Thoracic aorta (tissue), 2 donors: Measurements from ENCODE around the gene SLC32A1. TPM values are rescaled to one million over a fixed set of nuclear protein-coding genes. Genes with fewer than 3 reads are reported as not detected.

Source experiments
- ATAC-seq: fragments of 150-250 bp; one replicate; pipeline ENCODE4 v1.8.0; 2017; ENCODE audit warnings: low read depth; ENCODE audit not compliant: insufficient number of reproducible peaks, low FRiP score
- DNase-seq: peaks from one replicate; pipeline ENCODE4 v3.0.0-alpha.2; 2020; ENCODE audit warnings: low spot score
- H3K27ac ChIP-seq, 2 donors: fragments of 200-600 bp; sonication (generic); 1 replicate in 1 of 2; 2 replicates in 1 of 2; pipeline ENCODE4 v1.5.1; 2016; ENCODE audit warnings: mild to moderate bottlenecking in 2 of 2, moderate library complexity in 2 of 2
- H3K27me3 ChIP-seq: fragments of 200-600 bp; sonication (generic); replicated peaks from 2 replicates; pipeline ENCODE4 v1.6.0; 2016; ENCODE audit warnings: mild to moderate bottlenecking; ENCODE audit not compliant: insufficient read depth
- H3K36me3 ChIP-seq: fragments of 200-600 bp; sonication (generic); one replicate; pipeline ENCODE4 v1.5.1; 2016
- H3K4me1 ChIP-seq, 2 donors: fragments of 200-600 bp; sonication (generic); 1 replicate in 1 of 2; 2 replicates in 1 of 2; pipeline versions ENCODE4 v1.5.1 to v1.6.0; 2016; ENCODE audit warnings: low read depth in 2 of 2, mild to moderate bottlenecking in 1 of 2; ENCODE audit not compliant: control insufficient read depth in 1 of 2
- H3K4me3 ChIP-seq: fragments of 200-600 bp; sonication (generic); 2 replicates; pipeline ENCODE4 v1.5.1; 2016; ENCODE audit warnings: mild to moderate bottlenecking
- H3K9me3 ChIP-seq: fragments of 200-600 bp; sonication (generic); 2 replicates; pipeline ENCODE4 v1.5.1; 2016
- CTCF ChIP-seq: fragments of 200-600 bp; sonication (generic); IDR thresholded peaks from one replicate; pipeline ENCODE4 v1.5.1; 2019; ENCODE audit warnings: antibody characterized with exemption
- total RNA-seq, 2 donors: library from RNA; depleted of rRNA; stranded (reverse); fragments of >200 nt; gene quantifications; one replicate each; pipeline versions ENCODE4 v1.1.0 to v1.2.3, GENCODE V29; 2016

Gene SLC32A1
- total RNA-seq, 2 donors from 2014 or later = not detected

GRCh38 chr20:38724626-38725147 lies 401 bp downstream of the SLC32A1 start:
- Histone ChIP-seq H3K4me1 (peaks cover 0 to 18% of the 10 kb centered on the region in 2 donors), H3K9me3 (no peaks in the 10 kb centered on the region), H3K36me3 (no peaks in the 10 kb centered on the region), H3K4me3 (no peak overlapping the region), H3K27me3 (peaks cover 39% of the 10 kb centered on the region), H3K27ac (no peak overlapping the region)
- ATAC-seq = no peak
- no peak for DNase-seq
- TF ChIP-seq CTCF = no peak

GRCh38 chr20:38725148-38725901 lies 1.0 kb downstream of the SLC32A1 start:
- H3K36me3 ChIP-seq = no peaks in the 10 kb centered on the region
- H3K4me1 ChIP-seq = peaks cover 0 to 18% of the 10 kb centered on the region in 2 donors
- no peaks in the 10 kb centered on the region for H3K9me3 ChIP-seq
- peaks cover 39% of the 10 kb centered on the region for H3K27me3 ChIP-seq
- no peak overlapping the region for H3K27ac ChIP-seq
- no peak for DNase-seq
- H3K4me3 ChIP-seq = no peak overlapping the region
- TF ChIP-seq CTCF = no peak
- no peak for ATAC-seq

GRCh38 chr20:38725931-38726803 lies 1.9 kb downstream of the SLC32A1 start:
- Histone ChIP-seq H3K4me3 (no peak overlapping the region), H3K4me1 (peaks cover 0 to 24% of the 10 kb centered on the region in 2 donors), H3K36me3 (no peaks in the 10 kb centered on the region), H3K9me3 (no peaks in the 10 kb centered on the region), H3K27me3 (peaks cover 33% of the 10 kb centered on the region), H3K27ac (no peak overlapping the region)
- ATAC-seq (no peak), DNase-seq (no peak)
- TF ChIP-seq CTCF = peak; percentile 29

GRCh38 chr20:38726804-38727606 lies 2.7 kb downstream of the SLC32A1 start:
- DNase-seq (no peak), ATAC-seq (no peak)
- H3K27me3 ChIP-seq = peaks cover 29% of the 10 kb centered on the region

More at GRCh38 chr20:38726804-38727606, 2.7 kb downstream of the SLC32A1 start:
- no peaks in the 10 kb centered on the region for H3K9me3 ChIP-seq
- no peaks in the 10 kb centered on the region for H3K36me3 ChIP-seq
- no peak for TF ChIP-seq CTCF
- H3K4me1 ChIP-seq = peaks cover 0 to 30% of the 10 kb centered on the region in 2 donors
- H3K27ac ChIP-seq = no peak overlapping the region
- H3K4me3 ChIP-seq = no peak overlapping the region
